Right cardiac atrium (tissue), 5 donors: ENCODE results near the gene USHBP1. TPM values are rescaled to one million over a fixed set of nuclear protein-coding genes. Genes with fewer than 3 reads are reported as not detected.

Experiments
- ATAC-seq, 2 donors: fragments of 200-7000 bp; cut with Tn5 transposase; one replicate each; pipeline versions ENCODE4 v1.8.0 to v1.9.1; 2020; ENCODE audit warnings: moderate library complexity in 2 of 2, mild to moderate bottlenecking in 1 of 2
- DNase-seq, 3 donors: peaks; one replicate each; pipeline ENCODE4 v3.0.0-alpha.2; 2020
- H3K27ac ChIP-seq: one replicate; pipeline ENCODE4 v1.5.1; 2013; ENCODE audit warnings: mild to moderate bottlenecking, low read length, control low read depth, moderate library complexity
- H3K27me3 ChIP-seq: one replicate; pipeline ENCODE4 v1.6.1; 2013; ENCODE audit not compliant: control insufficient read depth, insufficient read depth
- H3K4me1 ChIP-seq: one replicate; pipeline ENCODE4 v1.6.1; 2013; ENCODE audit warnings: low read length; ENCODE audit not compliant: control insufficient read depth, insufficient read depth
- H3K4me3 ChIP-seq: one replicate; pipeline ENCODE4 v1.5.1; 2013; ENCODE audit warnings: low read length, control low read depth
- H3K9me3 ChIP-seq: one replicate; pipeline ENCODE4 v1.6.1; 2013; ENCODE audit warnings: low read length; ENCODE audit not compliant: control insufficient read depth
- WGBS: extraction: QIAGEN DNeasy Blood & Tissue Kit; methylation state at CpG from one replicate; pipeline ENCODE4 v1.1.7; 2013; 5-methylcytosine and 5-hydroxymethylcytosine counted together
- intact Hi-C, 4 donors: fragments of 100-400 bp; cut with DNase I; formaldehyde crosslinking; loops; one replicate each; pipeline versions ENCODE4 v1.11.0 to v1.14.0; 2022 to 2023
- polyA plus RNA-seq: library from polyadenylated mRNA; stranded (reverse); fragments of 200-250 nt; gene quantifications from one replicate; pipeline ENCODE4 v1.2.3, GENCODE V29; 2013
- total RNA-seq, 4 donors: library from RNA; stranded (reverse); fragmentation: NEBNext Ultra II Directional; extraction: Animal tissue kit (Norgen Biotek cat#: 25700); gene quantifications; one replicate each; pipeline ENCODE4 v1.2.1, GENCODE V29; 2021
- donor health status: healthy with polysubstance abuse.
- donor health status: DM: no; HTN: yes; CAD: no.
- donor health status: DM: no; HTN: no; CAD: no.
- donor health status: DM: no; HTN: yes; CAD: no; lungs with severe emphysema.
- donor health status: DM: yes; HTN: yes; CAD: no.

USHBP1 gene
- total and polyA plus RNA-seq, 5 donors = 2.7 to 10.1 (median 3.5) TPM

- DNase-seq (peak; percentile 54 to 77 (median 71)), ATAC-seq (peak; percentile 2 to 15)
- H3K27ac ChIP-seq = no peak overlapping the region
- H3K9me3 ChIP-seq = no peaks in the 10 kb centered on the region
- H3K4me3 ChIP-seq = no peak overlapping the region
- no peaks in the 10 kb centered on the region for H3K4me1 ChIP-seq
- no peaks in the 10 kb centered on the region for H3K27me3 ChIP-seq
- 82% methylated on average over 48 of the region's 48 CpGs for WGBS
- intact Hi-C loops = loop anchor here in 3 of 4 donors (10.0 kb wide), 2 partner anchors 91 to 101 kb away; partner anchors contain the start of gene CCDC194 (in 1 of the 3)
These were observed 29.7 kb upstream of the USHBP1 start for GRCh38 chr19:17294051-17294891.

- intact Hi-C loops = loop anchor here in 3 of 4 donors (10.0 kb wide), 2 partner anchors 91 to 101 kb away; partner anchors contain the start of gene CCDC194 (in 1 of the 3)
- no peak for ATAC-seq
- Histone ChIP-seq H3K9me3 (no peaks in the 10 kb centered on the region), H3K4me3 (no peak overlapping the region), H3K27me3 (no peaks in the 10 kb centered on the region), H3K27ac (no peak overlapping the region), H3K4me1 (no peaks in the 10 kb centered on the region)
- WGBS = 88% methylated on average over 14 of the region's 14 CpGs
- DNase-seq = no peak
These were observed 29.1 kb upstream of the USHBP1 start for GRCh38 chr19:17293605-17294004.

- Histone ChIP-seq H3K4me3 (peak overlapping the region; percentile 53), H3K4me1 (no peaks in the 10 kb centered on the region), H3K27ac (peak overlapping the region; percentile 11), H3K9me3 (no peaks in the 10 kb centered on the region), H3K27me3 (no peaks in the 10 kb centered on the region)
- ATAC-seq = peak; percentile 91 to 93
- DNase-seq = peak; percentile 74 to 92 (median 91)
- WGBS = 2% methylated on average over 46 of the region's 46 CpGs
- intact Hi-C loops = loop anchor here in 3 of 4 donors (10.0 kb wide), 2 partner anchors 92 to 102 kb away; partner anchors contain the start of gene CCDC194 (in 1 of the 3)
These were observed 27.9 kb upstream of the USHBP1 start for GRCh38 chr19:17292301-17293074.

- peak; percentile 30 to 63 for ATAC-seq
- H3K27ac ChIP-seq = no peak overlapping the region
- intact Hi-C loops = loop anchor here in 1 of 4 donors (10.0 kb wide), 1 partner anchor 75 kb away; the partner anchor contains the start of gene USE1
These were observed 24.9 kb upstream of the USHBP1 start for GRCh38 chr19:17289489-17289888.

GRCh38 chr19:17286752-17287151 is 22.2 kb upstream of the USHBP1 start:
- no peak overlapping the region for H3K4me3 ChIP-seq
- H3K4me1 ChIP-seq = no peaks in the 10 kb centered on the region
- intact Hi-C loops = loop anchor here in 1 of 4 donors (10.0 kb wide), 1 partner anchor 72 kb away; the partner anchor contains the start of gene USE1
- 85% methylated on average over 9 of the region's 9 CpGs for WGBS
- no peaks in the 10 kb centered on the region for H3K9me3 ChIP-seq
- DNase-seq (no peak), ATAC-seq (no peak)
- no peaks in the 10 kb centered on the region for H3K27me3 ChIP-seq
- no peak overlapping the region for H3K27ac ChIP-seq

More at GRCh38 chr19:17289489-17289888, 24.9 kb upstream of the USHBP1 start:
- DNase-seq = peak; percentile 90 to 92 (median 91)
- Histone ChIP-seq H3K27me3 (no peaks in the 10 kb centered on the region), H3K4me3 (peak overlapping the region; percentile 30), H3K4me1 (no peaks in the 10 kb centered on the region), H3K9me3 (no peaks in the 10 kb centered on the region)
- WGBS = 11% methylated on average over 22 of the region's 22 CpGs

GRCh38 chr19:17286263-17286662 is 21.7 kb upstream of the USHBP1 start:
- WGBS = 90% methylated on average over 11 of the region's 11 CpGs
- Histone ChIP-seq H3K4me1 (no peaks in the 10 kb centered on the region), H3K4me3 (no peak overlapping the region), H3K9me3 (no peaks in the 10 kb centered on the region), H3K27ac (no peak overlapping the region), H3K27me3 (no peaks in the 10 kb centered on the region)
- DNase-seq (peak in 1 of 3 donors; percentile 34), ATAC-seq (no peak)
- intact Hi-C loops = loop anchor here in 1 of 4 donors (10.0 kb wide), 1 partner anchor 71 kb away; the partner anchor contains the start of gene USE1

GRCh38 chr19:17285415-17286135 is 21.0 kb upstream of the USHBP1 start:
- WGBS = 88% methylated on average over 18 of the region's 18 CpGs

GRCh38 chr19:17283504-17283996 is 19.0 kb upstream of the USHBP1 start:
- no peak for DNase-seq
- Histone ChIP-seq H3K4me1 (no peaks in the 10 kb centered on the region), H3K27me3 (no peaks in the 10 kb centered on the region), H3K4me3 (no peak overlapping the region), H3K27ac (no peak overlapping the region), H3K9me3 (no peaks in the 10 kb centered on the region)
- intact Hi-C loops = loop anchor here (2.0 to 10.0 kb wide), 4 partner anchors 69 to 217 kb away; partner anchors contain the start of gene USE1 (in 1 of the 4)
- 89% methylated on average over 7 of the region's 7 CpGs for WGBS
- ATAC-seq = no peak

More at GRCh38 chr19:17285415-17286135, 21.0 kb upstream of the USHBP1 start:
- DNase-seq (peak in 1 of 3 donors; percentile 26), ATAC-seq (no peak)
- intact Hi-C loops = loop anchor here in 1 of 4 donors (10.0 kb wide), 1 partner anchor 71 kb away; the partner anchor contains the start of gene USE1
- Histone ChIP-seq H3K27ac (no peak overlapping the region), H3K4me3 (no peak overlapping the region), H3K4me1 (no peaks in the 10 kb centered on the region), H3K27me3 (no peaks in the 10 kb centered on the region), H3K9me3 (no peaks in the 10 kb centered on the region)

- WGBS = 3% methylated on average over 45 of the region's 45 CpGs
- ATAC-seq (peak; percentile 92), DNase-seq (peak; percentile 81 to 93 (median 93))
- H3K9me3 ChIP-seq = no peaks in the 10 kb centered on the region
- H3K4me1 ChIP-seq = no peaks in the 10 kb centered on the region
- H3K27ac ChIP-seq = no peak overlapping the region
- H3K27me3 ChIP-seq = no peaks in the 10 kb centered on the region
- intact Hi-C loops = loop anchor here (2.0 to 10.0 kb wide), 4 partner anchors 68 to 216 kb away; partner anchors contain the start of gene USE1 (in 1 of the 4)
- peak overlapping the region; percentile 34 for H3K4me3 ChIP-seq
These were observed 18.1 kb upstream of the USHBP1 start for GRCh38 chr19:17282488-17283125.
